RWPE2 (cell line): ENCODE results near the gene PTTG1IP2.

Experiments
- ATAC-seq: fragments of 200-7000 bp; cut with Tn5 transposase; 3 replicates; pipeline ENCODE4 v1.9.1; 2021; ENCODE audit warnings: low read depth
- DNase-seq: peaks from one replicate; pipeline ENCODE4 v3.0.0-alpha.2; 2020; ENCODE audit warnings: low spot score
- H3K27ac ChIP-seq: fragments of 450-650 bp; 2 replicates; pipeline ENCODE4 v1.5.1; 2017; ENCODE audit warnings: mild to moderate bottlenecking; ENCODE audit not compliant: poor library complexity, severe bottlenecking
- H3K27me3 ChIP-seq: fragments of 250-450 bp; sonication (Bioruptor Pico); 2 replicates; pipeline ENCODE4 v1.5.1; 2021; ENCODE audit warnings: mild to moderate bottlenecking, moderate library complexity; ENCODE audit not compliant: insufficient read depth, poor library complexity, severe bottlenecking
- H3K36me3 ChIP-seq: fragments of 250-450 bp; sonication (Bioruptor Pico); 2 replicates; pipeline ENCODE4 v1.5.1; 2020; ENCODE audit warnings: low read depth, mild to moderate bottlenecking, moderate library complexity
- H3K4me1 ChIP-seq: fragments of 250-450 bp; sonication (Bioruptor Pico); 2 replicates; pipeline ENCODE4 v1.5.1; 2021; ENCODE audit warnings: mild to moderate bottlenecking, moderate library complexity; ENCODE audit not compliant: insufficient read depth, poor library complexity, severe bottlenecking
- H3K4me3 ChIP-seq: fragments of 250-450 bp; sonication (Bioruptor Pico); 2 replicates; pipeline ENCODE4 v1.5.1; 2021; ENCODE audit warnings: mild to moderate bottlenecking, moderate library complexity; ENCODE audit not compliant: severe bottlenecking
- H3K9me3 ChIP-seq: fragments of 250-450 bp; sonication (Bioruptor Pico); 2 replicates; pipeline ENCODE4 v1.5.1; 2021; ENCODE audit warnings: mild to moderate bottlenecking, moderate library complexity; ENCODE audit not compliant: severe bottlenecking
- CTCF ChIP-seq: fragments of 450-650 bp; IDR thresholded peaks from one replicate; pipeline ENCODE4 v1.5.1; 2017; ENCODE audit warnings: mild to moderate bottlenecking, moderate library complexity; ENCODE audit not compliant: poor library complexity, severe bottlenecking

The PTTG1IP2 gene

GRCh38 chr7:90432752-90433151, 36.7 kb upstream of the PTTG1IP2 start:
- ATAC-seq (no peak), DNase-seq (no peak)
- TF ChIP-seq CTCF = no peak
- no peak overlapping the region for H3K27ac ChIP-seq
- H3K4me3 ChIP-seq = no peak overlapping the region
- H3K27me3 ChIP-seq = no peaks in the 10 kb centered on the region
- no peaks in the 10 kb centered on the region for H3K9me3 ChIP-seq
- no peaks in the 10 kb centered on the region for H3K36me3 ChIP-seq
- no peaks in the 10 kb centered on the region for H3K4me1 ChIP-seq

- Histone ChIP-seq H3K4me3 (no peak overlapping the region), H3K27ac (no peak overlapping the region), H3K36me3 (no peaks in the 10 kb centered on the region), H3K9me3 (no peaks in the 10 kb centered on the region), H3K27me3 (no peaks in the 10 kb centered on the region), H3K4me1 (no peaks in the 10 kb centered on the region)
- DNase-seq = no peak
- no peak for TF ChIP-seq CTCF
- no peak for ATAC-seq
Observed at GRCh38 chr7:90433221-90433620, 36.2 kb upstream of the PTTG1IP2 start.

GRCh38 chr7:90445633-90446032, 23.8 kb upstream of the PTTG1IP2 start:
- Histone ChIP-seq H3K9me3 (no peaks in the 10 kb centered on the region), H3K27ac (no peak overlapping the region), H3K27me3 (no peaks in the 10 kb centered on the region), H3K4me3 (no peak overlapping the region), H3K4me1 (no peaks in the 10 kb centered on the region), H3K36me3 (no peaks in the 10 kb centered on the region)
- TF ChIP-seq CTCF = no peak
- DNase-seq (no peak), ATAC-seq (no peak)

- TF ChIP-seq CTCF = no peak
Observed at GRCh38 chr7:90446137-90446899, 23.1 kb upstream of the PTTG1IP2 start.

GRCh38 chr7:90453259-90453891, 16.1 kb upstream of the PTTG1IP2 start:
- H3K9me3 ChIP-seq = no peaks in the 10 kb centered on the region
- H3K27me3 ChIP-seq = no peaks in the 10 kb centered on the region
- peaks cover 6% of the 10 kb centered on the region for H3K4me1 ChIP-seq
- DNase-seq = no peak
- no peak for ATAC-seq
- TF ChIP-seq CTCF = no peak
- H3K4me3 ChIP-seq = no peak overlapping the region
- H3K36me3 ChIP-seq = no peaks in the 10 kb centered on the region
- H3K27ac ChIP-seq = no peak overlapping the region

More at GRCh38 chr7:90446137-90446899, 23.1 kb upstream of the PTTG1IP2 start:
- ATAC-seq (no peak), DNase-seq (no peak)
- no peak overlapping the region for H3K4me3 ChIP-seq
- H3K27ac ChIP-seq = no peak overlapping the region
- no peaks in the 10 kb centered on the region for H3K36me3 ChIP-seq
- H3K9me3 ChIP-seq = no peaks in the 10 kb centered on the region
- H3K27me3 ChIP-seq = no peaks in the 10 kb centered on the region
- H3K4me1 ChIP-seq = no peaks in the 10 kb centered on the region
